Heart right ventricle (tissue), 16 donors: ENCODE data around the gene TEX48. TPM values are rescaled to one million over a fixed set of nuclear protein-coding genes. Genes with fewer than 3 reads are reported as not detected.

Source experiments
- ATAC-seq, 8 donors: fragments of 200-7000 bp; cut with Tn5 transposase; one replicate each; pipeline ENCODE4 v1.9.1; 2020; ENCODE audit warnings: mild to moderate bottlenecking in 8 of 8, moderate library complexity in 8 of 8, moderate number of reproducible peaks in 1 of 8
- DNase-seq, 2 donors: peaks; one replicate each; pipeline ENCODE4 v3.0.0-alpha.2; 2020
- H3K27ac ChIP-seq, 10 donors: fragments of 200-600 bp; sonication (generic) in 2 of 10; one replicate each; pipeline versions ENCODE4 v1.5.0 to v1.8.0; 2020 to 2022; ENCODE audit warnings: mild to moderate bottlenecking in 3 of 10
- H3K27me3 ChIP-seq, 7 donors: fragments of 200-600 bp; one replicate each; pipeline ENCODE4 v1.8.0; 2021 to 2022; ENCODE audit warnings: mild to moderate bottlenecking in 2 of 7
- H3K36me3 ChIP-seq, 9 donors: fragments of 200-600 bp; sonication (generic) in 1 of 9; one replicate each; pipeline versions ENCODE4 v1.5.0 to v1.8.0; 2020 to 2022; ENCODE audit warnings: mild to moderate bottlenecking in 2 of 9
- H3K4me1 ChIP-seq, 9 donors: fragments of 200-600 bp; sonication (generic) in 1 of 9; one replicate each; pipeline versions ENCODE4 v1.5.0 to v1.8.0; 2020 to 2022; ENCODE audit warnings: mild to moderate bottlenecking in 4 of 9
- H3K4me3 ChIP-seq, 10 donors: fragments of 200-600 bp; sonication (generic) in 2 of 10; one replicate each; pipeline versions ENCODE4 v1.5.0 to v1.8.0; 2020 to 2022; ENCODE audit warnings: mild to moderate bottlenecking in 7 of 10, moderate library complexity in 2 of 10
- H3K9me3 ChIP-seq, 11 donors: fragments of 200-600 bp in 10 of 11; sonication (generic) in 2 of 11; one replicate each; pipeline versions ENCODE4 v1.5.0 to v1.8.0; 2013 to 2022; ENCODE audit warnings: mild to moderate bottlenecking in 2 of 11, control low read depth in 1 of 11, moderate library complexity in 1 of 11
- CTCF ChIP-seq, 9 donors: fragments of 200-600 bp; sonication (generic) in 2 of 9; IDR thresholded peaks; one replicate each; pipeline versions ENCODE4 v1.5.0 to v1.8.0; 2021 to 2022; ENCODE audit warnings: antibody characterized with exemption in 9 of 9, mild to moderate bottlenecking in 5 of 9, moderate library complexity in 1 of 9
- WGBS, 2 donors: extraction: QIAGEN DNeasy Blood & Tissue Kit; methylation state at CpG; one replicate each; pipeline ENCODE4 v1.1.7; 2013; ENCODE audit warnings: inconsistent platforms in 1 of 2; 5-methylcytosine and 5-hydroxymethylcytosine counted together
- intact Hi-C, 10 donors: fragments of 100-400 bp; cut with DNase I; formaldehyde crosslinking; loops; one replicate each; pipeline versions ENCODE4 v1.11.1 to v1.14.2; 2022
- polyA plus RNA-seq, 2 donors: library from polyadenylated mRNA; stranded (reverse); fragments of 200-250 nt; gene quantifications; one replicate each; pipeline ENCODE4 v1.2.3, GENCODE V29; 2013
- total RNA-seq, 10 donors: library from RNA; stranded (reverse); fragmentation: NEBNext Ultra II Directional in 3 of 10; extraction: Animal tissue kit (Norgen Biotek cat#: 25700) in 3 of 10; gene quantifications; one replicate each; pipeline versions ENCODE4 v1.2.1 to v1.2.4, GENCODE V29; 2021 to 2023
- donor health status: Arrhythmogenic right ventricular cardiomyopathy.
- donor health status: ischemic (EF 13 %, LVEDD 7.1; RV severe dilation, severe dysfunction).
- donor health status: healthy with polysubstance abuse.
- donor health status: DM: no; HTN: yes; CAD: no.
- donor health status: DM: no; HTN: no; CAD: no.
- donor health status: ischemic (EF 25% LVEDD 6.9; RV normal size, moderate dysfunction).
- donor health status: ischemic (EF 25% LVEDD 5.7; RV mildly dilated, moderate dysfunction).
- donor health status: healthy.
- donor health status: DM: yes; HTN: yes; CAD: no.
- donor health status: Ischemic cardiomyopathy.
- donor health status: ischemic (EF 35%, LVEDD 5.7; RV mildly dilated, moderate dysfunction).
- donor health status: nonischemic (EF 11% LVEDD 7.7; RV severe dilation, severe dysfunction).
- donor health status: DM: yes; HTN: yes; CAD: no.
- donor health status: PGD.
- donor health status: ischemic (EF 29% LVEDD 5.4; RV normal size, mild dysfunction).
- donor health status: nonischemic (EF 23%, LVEDD 6.1; RV moderate dilation, normal function).

TEX48 gene
- total and polyA plus RNA-seq, 12 donors = not detected

GRCh38 chr9:114643001-114643400 lies 39.0 kb downstream of the TEX48 start:
- no peak for TF ChIP-seq CTCF (IDR thresholded peaks at IDR 0.05)
- ATAC-seq (no peak), DNase-seq (no peak)
- 86 to 88% methylated on average over 8 of the region's 8 CpGs for WGBS, 2 donors
- no peak overlapping the region for H3K4me3 ChIP-seq
- H3K27me3 ChIP-seq = no peaks in the 10 kb centered on the region
- intact Hi-C loops = loop anchor here in 1 of 10 donors (10.0 kb wide), 1 partner anchor 208 kb away; no protein-coding TSS in a partner anchor
- H3K36me3 ChIP-seq = peaks cover 0 to 90% (median 18%) of the 10 kb centered on the region in 9 donors
- H3K4me1 ChIP-seq = peaks cover 0 to 10% (median 0%) of the 10 kb centered on the region in 9 donors
- peaks cover 0 to 13% (median 0%) of the 10 kb centered on the region in 11 donors for H3K9me3 ChIP-seq
- no peak overlapping the region for H3K27ac ChIP-seq

- H3K4me1 ChIP-seq = peaks cover 0 to 10% (median 0%) of the 10 kb centered on the region in 9 donors
- peaks cover 0 to 3% (median 0%) of the 10 kb centered on the region in 11 donors for H3K9me3 ChIP-seq
- intact Hi-C loops = loop anchor here in 1 of 10 donors (10.0 kb wide), 1 partner anchor 207 kb away; no protein-coding TSS in a partner anchor
- 87 to 88% methylated on average over 1 of the region's 1 CpG for WGBS, 2 donors
- no peak overlapping the region for H3K27ac ChIP-seq
- peaks cover 0 to 88% (median 8%) of the 10 kb centered on the region in 9 donors for H3K36me3 ChIP-seq
- no peaks in the 10 kb centered on the region for H3K27me3 ChIP-seq
- H3K4me3 ChIP-seq = no peak overlapping the region
- ATAC-seq (no peak), DNase-seq (no peak)
- no peak for TF ChIP-seq CTCF (IDR thresholded peaks at IDR 0.05)
These were observed 40.0 kb downstream of the TEX48 start for GRCh38 chr9:114641967-114642366.

GRCh38 chr9:114638404-114638803 lies 43.6 kb downstream of the TEX48 start:
- ATAC-seq (no peak), DNase-seq (no peak)
- no peak overlapping the region for H3K27ac ChIP-seq
- no peaks in the 10 kb centered on the region for H3K27me3 ChIP-seq
- no peaks in the 10 kb centered on the region for H3K9me3 ChIP-seq
- 91 to 94% methylated on average over 8 of the region's 8 CpGs for WGBS, 2 donors
- peaks cover 0 to 10% (median 0%) of the 10 kb centered on the region in 9 donors for H3K4me1 ChIP-seq
- no peak overlapping the region for H3K4me3 ChIP-seq
- intact Hi-C loops = no loop called here
- TF ChIP-seq CTCF (IDR thresholded peaks at IDR 0.05) = no peak
- peaks cover 0 to 86% (median 6%) of the 10 kb centered on the region in 9 donors for H3K36me3 ChIP-seq

- WGBS, 2 donors = 95 to 99% methylated on average over 6 of the region's 6 CpGs
- TF ChIP-seq CTCF (IDR thresholded peaks at IDR 0.05) = no peak
- no peak for ATAC-seq
These were observed 47.6 kb downstream of the TEX48 start for GRCh38 chr9:114634387-114634786.

More at GRCh38 chr9:114634387-114634786, 47.6 kb downstream of the TEX48 start:
- Histone ChIP-seq H3K4me1 (no peaks in the 10 kb centered on the region), H3K9me3 (no peaks in the 10 kb centered on the region), H3K36me3 (peaks cover 0 to 87% (median 6%) of the 10 kb centered on the region in 9 donors), H3K27ac (no peak overlapping the region), H3K4me3 (no peak overlapping the region), H3K27me3 (no peaks in the 10 kb centered on the region)
- DNase-seq = no peak
- intact Hi-C loops = no loop called here
